GM18507 (cell line): ENCODE data around the gene MTREX.

ENCODE experiments used
- DNase-seq: peaks from one replicate; pipeline ENCODE4 v3.0.0; 2011; ENCODE audit warnings: low read depth; ENCODE audit not compliant: insufficient read length; ENCODE audit errors: extremely low spot score
- FAIRE-seq: peaks from 2 replicates; lab custom pipeline; 2011; peaks lifted over from hg19 to GRCh38; lab: Jason Lieb, UNC

Gene MTREX

DNA sequence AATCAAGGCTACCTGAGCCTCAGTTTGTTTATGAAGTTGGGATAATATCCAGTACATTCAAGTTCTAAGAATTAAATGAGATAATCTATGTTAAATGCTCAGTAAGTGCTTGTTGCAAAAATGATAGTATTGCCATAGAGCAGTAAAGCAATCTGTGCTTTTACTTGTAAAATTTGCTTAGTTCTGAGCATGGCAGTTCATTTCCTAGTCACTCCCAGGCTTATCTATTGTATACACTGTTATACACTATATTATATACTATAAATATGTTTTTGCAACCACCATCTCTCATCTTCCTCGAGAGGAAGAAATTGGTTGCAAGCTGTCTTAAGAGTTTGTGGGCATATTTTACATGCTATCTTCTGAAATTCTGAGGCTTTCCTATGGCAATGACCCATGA is 63.4 kb downstream of the MTREX start:
- no peak for FAIRE-seq

DNA sequence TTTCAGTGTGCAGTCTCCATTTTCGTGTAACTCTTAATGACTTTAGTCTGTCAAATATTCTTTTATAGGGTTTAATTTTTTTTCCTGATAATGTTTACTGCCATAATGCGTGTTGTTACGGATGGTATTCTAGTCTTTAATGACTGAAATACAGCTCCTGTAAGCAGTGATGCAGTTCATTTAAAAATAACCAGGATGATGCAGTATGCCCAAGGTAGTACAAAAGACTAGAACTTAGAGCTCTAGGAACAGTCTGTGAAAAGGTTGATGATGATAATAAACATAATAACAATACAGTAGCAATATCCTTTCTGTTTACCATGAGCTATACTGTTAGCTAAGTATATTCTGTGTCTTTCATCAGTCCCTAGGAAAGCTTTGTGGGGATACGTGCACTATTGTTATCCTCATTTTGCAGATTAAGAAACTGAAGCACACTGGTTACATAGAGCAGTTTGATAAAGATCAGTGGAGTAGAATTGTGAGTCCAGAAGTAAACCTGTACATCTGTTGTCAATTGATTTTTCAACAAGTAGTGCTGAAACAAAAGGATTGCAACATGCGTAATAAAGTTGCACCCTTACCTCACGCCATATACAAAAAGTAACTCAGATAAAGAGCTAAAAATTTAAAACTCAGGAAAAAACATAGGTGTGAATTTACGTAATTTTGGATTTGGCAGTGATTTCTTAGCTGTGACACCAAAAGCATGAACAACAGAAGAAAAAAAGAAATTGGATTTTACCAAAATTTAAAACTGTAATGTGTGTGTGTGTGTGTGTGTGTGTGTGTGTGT is 64.5 kb downstream of the MTREX start:
- no peak for DNase-seq
- no peak for FAIRE-seq

More for the DNA sequence above, 63.4 kb downstream of the MTREX start:
- DNase-seq = no peak

DNA sequence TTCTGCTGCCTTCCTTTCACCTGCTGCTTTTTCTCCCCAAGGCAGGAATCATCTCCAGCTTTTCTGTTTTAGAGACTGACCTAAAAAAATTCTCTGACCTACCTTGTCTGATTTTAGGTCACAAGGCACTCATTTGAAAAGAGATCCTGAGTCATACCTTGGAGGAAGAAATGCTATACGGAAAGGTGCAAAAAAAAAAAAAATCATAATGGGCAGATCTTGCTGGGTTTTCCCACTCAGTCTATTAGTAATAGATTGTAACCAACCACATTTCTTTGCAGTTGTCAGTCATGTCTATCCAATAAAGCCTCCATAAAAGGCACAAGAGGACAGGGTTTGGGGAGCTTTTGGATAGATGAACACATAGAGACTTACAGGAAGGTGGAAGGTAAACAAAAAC is 70.0 kb downstream of the MTREX start:
- no peak for DNase-seq
- FAIRE-seq = no peak

DNA sequence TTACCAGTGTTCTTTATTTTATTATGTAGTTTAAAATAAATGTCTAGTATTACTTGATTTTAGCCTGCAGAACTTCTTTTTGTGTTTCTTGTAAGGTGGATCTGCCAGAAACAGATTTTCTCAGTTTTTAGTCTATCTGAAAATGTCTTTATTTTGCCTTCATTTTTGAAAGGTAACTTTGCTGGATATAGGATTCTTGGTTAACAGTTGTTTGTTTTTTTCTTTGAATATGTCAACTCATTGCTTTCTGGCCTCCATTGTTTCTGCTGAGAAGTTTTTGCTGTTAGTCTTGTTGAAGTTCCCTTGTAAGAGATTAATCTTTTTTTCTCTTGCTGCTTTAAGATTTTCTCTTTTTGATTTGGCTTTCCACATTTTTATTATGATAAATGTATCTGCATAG is 75.5 kb downstream of the MTREX start:
- no peak for DNase-seq
- no peak for FAIRE-seq

DNA sequence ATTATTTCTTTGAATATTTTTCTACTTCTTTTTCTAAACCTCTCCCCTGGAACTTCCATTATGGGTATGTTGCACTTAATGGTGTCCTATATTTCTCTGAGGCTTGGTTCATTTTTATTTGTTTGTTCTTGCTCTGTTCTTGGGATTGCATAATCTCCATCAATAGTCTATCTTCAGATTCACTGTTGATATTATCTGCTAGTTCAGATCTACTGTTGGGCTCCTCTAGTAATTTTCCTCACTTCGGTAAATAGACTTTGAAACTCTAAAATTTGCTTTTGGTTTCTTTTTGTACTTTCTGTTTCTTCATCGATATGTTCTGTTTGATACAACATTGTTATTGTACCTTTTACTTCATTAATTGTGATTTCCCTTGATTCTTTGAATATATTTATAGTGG is 76.3 kb downstream of the MTREX start:
- DNase-seq (no peak), FAIRE-seq (no peak)

DNA sequence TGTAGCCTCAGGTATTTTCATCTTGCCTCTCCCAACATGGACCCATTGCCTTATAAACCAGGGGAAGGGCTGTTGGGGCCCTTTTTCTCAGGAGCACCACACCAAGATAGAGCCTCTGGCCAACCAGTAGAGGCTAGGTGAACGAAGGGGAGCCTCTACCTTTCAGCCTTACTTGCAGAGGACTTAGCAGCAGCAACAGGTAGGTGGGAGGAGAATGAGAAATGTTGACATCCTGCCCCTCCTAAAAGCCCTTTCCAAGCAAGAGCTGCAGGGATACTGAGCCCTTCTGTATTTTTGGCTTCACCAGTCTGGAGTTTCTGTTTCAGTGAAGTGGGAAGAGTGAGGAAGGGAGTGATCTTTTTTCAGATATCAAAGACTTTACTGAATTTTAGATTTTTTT is 77.4 kb downstream of the MTREX start:
- FAIRE-seq = no peak

DNA sequence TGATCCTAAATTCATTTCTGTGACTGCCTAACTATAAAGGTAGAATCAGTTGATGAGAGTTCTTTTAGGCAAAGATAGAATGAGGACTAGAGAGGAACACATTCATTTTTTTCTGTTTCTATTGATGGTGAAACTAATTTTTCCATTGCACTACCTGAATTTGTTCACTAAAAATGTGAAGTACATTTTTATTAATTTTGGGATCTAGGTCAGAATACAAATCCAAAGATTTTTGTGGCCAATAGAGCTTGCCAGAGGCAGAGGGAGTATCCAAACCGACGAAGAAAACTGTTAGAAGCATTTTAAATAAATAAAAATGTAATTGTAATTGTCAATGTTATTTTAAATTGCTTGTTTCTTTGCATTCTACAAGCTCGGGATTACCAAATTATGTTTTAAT is 78.1 kb downstream of the MTREX start:
- FAIRE-seq = no peak

More for the DNA sequence above, 77.4 kb downstream of the MTREX start:
- DNase-seq = no peak

DNA sequence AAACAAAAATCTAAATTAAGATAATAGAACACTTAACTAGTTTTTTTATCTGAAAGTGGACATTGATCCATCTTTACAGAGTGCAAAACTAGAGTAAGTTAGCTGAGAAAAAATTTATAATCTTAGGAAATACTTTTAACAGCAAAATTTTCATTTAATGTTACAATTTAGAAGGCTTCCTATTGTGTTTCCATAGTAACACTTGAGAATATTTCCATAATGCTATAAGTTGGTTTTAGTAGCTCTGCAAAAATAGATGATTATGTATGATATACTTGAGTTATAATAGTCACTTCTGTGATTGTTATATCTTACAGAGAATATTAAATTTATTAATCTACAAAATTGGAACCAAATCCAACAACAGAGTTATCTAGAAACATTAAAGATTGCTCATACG is 78.6 kb downstream of the MTREX start:
- no peak for FAIRE-seq
- DNase-seq = no peak

More for the DNA sequence above, 78.1 kb downstream of the MTREX start:
- no peak for DNase-seq

DNA sequence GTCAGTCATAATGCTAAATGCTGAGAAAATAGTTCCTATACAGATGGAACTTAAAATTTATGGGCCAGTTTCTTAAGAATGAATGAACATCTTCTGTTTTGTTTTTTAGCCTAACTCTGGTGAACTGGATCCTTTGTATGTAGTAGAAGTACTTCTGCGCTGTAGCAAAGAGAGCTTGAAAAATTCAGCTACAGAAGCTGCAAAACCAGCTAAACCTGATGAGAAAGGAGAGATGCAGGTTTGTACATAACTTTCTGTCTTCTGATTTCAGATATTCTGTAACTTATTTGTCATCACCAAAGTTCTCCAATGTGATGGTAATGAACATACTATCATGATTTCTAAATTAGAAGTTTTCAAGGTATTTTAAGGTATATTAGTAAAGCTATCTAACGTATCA is 80.1 kb downstream of the MTREX start:
- FAIRE-seq (no peak), DNase-seq (no peak)

DNA sequence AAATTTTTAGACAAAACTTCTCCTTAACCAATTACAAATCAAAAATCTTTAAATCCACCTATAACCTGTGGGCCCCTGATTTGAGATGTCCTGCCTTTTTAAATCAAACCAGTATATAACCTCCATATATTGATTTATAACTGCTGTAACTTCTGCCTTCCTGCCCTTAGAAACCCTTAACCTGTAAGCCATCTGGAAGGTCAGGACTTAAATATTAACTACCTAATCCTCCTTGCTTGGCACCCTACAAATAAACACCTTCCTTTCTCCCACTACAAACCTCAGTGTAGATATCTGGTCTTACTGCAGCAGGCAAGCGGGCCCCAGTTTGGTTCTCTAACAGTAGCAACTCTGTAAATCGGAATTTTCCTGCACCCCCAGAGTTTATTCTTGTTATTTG is 83.9 kb downstream of the MTREX start:
- no peak for FAIRE-seq

DNA sequence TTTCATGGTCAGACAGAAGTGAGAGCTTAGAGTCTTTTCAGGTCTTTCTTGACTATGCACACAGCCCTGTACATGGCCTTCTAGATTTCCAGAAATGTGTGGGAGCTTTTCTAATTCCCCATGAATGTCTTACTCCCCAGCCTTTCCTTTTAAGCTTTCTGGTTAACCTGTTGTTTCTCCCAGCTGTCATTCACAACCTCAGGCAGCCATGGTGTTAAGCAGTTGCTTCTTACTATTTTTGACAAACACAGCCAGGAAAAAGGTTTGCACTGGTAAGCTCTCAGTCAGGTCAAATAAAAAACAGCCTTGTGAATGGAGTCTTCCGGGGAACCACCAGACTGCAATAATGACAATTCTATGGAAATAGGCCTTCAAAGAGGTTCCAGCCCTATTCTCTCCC is 84.9 kb downstream of the MTREX start:
- no peak for FAIRE-seq

More for the DNA sequence above, 83.9 kb downstream of the MTREX start:
- DNase-seq = no peak

DNA sequence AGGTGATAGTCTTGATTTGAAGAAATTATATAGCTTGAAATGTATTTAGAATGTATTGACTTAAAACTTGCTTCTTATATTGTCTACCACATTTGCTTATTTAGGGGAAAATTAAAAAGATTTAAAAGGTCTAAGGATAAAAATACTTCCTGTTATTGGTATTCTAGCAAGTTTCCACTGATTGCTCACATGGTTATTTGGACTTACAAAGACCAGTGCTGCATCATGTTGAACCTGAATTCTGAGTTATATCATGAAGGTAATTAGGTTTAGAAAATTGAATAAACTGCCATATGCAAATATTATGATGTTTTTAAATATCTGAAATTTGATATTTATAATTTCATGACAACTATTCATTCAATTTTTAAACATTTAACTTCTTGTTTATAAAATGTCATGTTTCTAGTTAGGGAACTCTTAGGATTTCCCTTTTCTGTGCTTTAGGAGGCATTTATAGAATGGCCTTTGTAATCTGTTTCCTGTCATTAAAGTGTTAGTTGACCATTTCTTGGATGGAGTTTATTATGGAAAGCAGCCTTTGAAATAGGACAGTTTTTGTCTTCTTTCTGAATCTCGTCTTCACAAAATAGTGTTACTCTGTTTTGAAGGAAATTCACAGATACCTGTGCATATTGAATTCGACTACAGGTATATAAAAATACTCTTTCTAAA is 85.8 kb downstream of the MTREX start:
- DNase-seq (no peak), FAIRE-seq (no peak)

More for the DNA sequence above, 84.9 kb downstream of the MTREX start:
- no peak for DNase-seq

DNA sequence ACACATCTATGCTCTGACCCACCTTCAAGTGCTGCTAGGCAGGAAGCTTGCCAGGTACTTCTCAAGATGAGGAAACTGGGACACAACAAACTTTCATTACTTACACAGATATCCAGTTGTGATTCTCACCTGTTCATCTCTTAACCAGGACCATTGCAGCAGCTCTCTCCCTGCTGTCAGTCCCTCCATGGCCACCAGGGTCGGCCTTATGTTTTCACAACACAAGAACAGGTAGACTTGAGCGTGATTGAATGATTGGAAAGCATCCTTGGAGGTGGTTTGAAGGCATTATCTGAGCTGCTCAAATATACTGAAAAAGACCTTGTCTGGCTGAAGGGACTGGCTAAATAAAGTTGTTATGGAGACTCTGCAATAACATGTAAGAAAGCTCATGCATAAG is 94.4 kb downstream of the MTREX start:
- DNase-seq = no peak
- no peak for FAIRE-seq

DNA sequence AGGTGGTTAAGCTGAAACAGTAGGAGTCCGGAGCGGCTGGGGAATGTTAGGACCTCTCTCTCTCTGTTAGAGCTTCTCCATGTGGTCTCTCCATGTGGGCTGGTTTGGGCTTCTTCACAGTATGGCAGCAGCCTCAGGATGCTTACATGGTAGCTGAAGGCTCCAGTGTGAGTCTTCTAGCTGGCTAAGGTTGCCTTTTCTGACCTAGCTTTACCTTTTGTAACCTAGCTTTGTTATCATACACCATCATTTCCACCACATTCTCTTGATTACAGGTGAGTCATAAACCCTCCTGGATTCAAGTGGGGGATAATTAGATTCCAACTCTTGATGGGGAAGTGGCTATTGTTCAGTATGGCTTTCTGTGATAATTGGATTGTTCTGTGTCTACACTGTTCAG is 98.5 kb downstream of the MTREX start:
- DNase-seq (no peak), FAIRE-seq (no peak)

DNA sequence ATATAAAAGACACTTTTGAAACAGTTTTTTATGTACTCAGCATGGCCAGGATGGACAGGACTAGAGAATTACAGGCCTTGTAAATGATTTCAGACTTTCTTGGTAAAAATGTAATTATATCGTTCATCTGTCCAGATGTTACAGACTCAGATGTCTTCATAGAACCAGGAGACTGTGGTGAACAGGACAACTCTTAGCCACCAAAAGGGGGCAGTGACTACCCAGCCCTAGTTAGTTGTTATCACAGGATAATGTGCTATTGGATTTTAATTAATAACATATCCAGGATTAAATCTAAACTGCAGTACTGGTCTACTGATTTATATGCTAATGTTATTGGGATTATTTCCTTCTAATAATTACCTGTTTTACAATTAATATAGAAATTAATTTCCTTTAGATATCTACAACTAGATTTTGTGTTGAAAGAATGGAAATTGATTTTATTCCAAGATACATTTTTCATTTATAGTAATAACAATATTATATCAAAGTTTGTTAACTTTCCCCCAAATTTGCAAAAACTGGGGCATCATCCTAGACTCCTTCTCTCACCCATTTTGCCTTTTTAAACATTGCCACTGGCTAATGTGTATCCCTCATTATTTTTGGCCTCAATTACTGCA is 99.4 kb downstream of the MTREX start:
- DNase-seq = no peak
- peak; percentile 38 for FAIRE-seq

DNA sequence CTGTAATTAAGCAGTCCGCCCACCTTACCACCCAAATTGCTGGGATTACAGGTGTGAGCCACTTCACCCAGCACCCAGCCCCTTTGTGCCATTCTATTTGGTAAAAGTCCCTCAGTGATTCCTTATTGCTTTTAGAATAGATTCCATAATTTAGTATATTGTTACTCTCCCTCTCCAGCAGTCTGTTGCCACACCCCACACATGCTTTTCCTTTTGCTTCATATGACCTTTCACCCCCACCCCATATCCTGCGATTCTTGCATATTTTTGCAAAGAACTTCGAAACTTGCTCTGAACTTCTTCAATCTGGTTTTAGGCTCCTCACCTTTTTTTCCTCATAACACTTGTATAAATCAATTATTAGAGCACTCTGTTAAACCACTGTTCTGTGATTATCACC is 100.2 kb downstream of the MTREX start:
- FAIRE-seq = no peak
- DNase-seq = no peak

DNA sequence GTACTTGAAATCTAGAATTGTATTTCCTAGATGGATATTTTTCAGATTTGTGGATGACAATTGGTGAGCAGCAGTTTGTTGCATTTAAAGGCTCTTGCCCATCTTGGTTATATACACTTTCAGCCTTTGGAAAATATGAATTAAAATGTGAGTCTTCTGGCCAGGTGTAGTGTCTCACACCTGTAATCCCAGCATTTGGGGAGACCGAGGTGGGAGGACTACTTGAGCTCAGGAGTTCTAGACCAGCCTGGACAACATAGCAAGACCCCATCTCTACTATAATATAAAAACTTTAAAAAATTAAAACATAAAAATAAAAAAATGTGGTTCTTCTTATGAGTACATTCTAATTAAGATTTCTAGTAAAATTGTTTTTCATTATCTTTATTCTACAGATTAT is 102.0 kb downstream of the MTREX start:
- FAIRE-seq (no peak), DNase-seq (no peak)

DNA sequence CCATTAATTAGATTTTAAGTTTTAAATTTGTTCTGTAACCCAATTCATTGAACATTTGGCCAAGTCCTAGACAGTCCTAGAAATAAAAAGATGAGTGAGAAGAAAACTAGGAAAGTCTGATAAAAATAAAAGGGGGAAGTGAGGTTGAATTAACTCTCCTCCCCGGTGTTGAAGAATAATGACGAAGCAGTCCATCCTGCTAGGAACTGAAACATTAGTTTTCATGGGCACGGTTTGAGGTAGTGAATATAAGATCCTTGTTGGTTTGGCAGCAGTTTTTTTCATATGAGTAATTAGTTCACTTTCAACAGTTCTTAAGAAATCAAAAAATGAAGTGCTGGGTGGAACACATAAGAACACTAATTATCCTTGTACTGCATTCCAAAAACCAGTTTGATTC is 103.1 kb downstream of the MTREX start:
- no peak for FAIRE-seq
- DNase-seq = no peak

DNA sequence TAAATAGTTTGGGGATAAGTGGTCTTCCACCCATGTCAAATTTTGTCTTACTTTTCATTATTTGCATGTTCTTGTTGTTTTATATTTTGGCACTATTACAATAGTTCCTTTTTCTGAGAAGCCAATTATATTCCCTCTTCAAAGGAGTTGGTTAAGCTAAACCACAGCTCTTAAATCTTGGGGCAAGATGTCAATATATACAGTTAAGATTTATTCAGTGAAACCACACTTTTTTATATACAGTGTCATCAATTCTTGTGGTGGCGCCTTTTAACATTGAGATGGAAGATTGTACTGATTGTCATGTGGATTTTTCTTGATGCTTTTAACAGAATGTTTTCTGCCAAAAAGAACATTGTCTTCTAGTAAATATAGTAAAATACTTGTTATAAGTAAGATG is 104.1 kb downstream of the MTREX start:
- FAIRE-seq (no peak), DNase-seq (no peak)

DNA sequence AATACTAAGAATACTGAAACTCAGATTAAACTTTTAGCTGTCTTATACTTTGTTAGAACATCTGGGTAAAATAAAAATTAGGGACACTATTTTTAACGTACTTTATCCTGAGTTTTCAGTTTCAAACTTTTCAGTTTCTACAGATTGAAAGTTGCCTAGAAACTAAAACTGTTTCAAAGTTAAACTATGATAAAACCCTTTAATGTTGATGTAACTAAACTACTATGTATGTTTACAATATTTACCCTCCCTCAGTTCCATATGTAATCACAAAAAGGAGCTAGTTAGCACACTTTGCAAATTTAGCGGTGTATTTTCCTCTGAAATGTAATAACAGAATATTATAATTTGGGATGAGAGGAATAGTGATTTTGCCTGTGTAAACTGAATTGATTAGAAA is 105.9 kb downstream of the MTREX start:
- DNase-seq (no peak), FAIRE-seq (no peak)

DNA sequence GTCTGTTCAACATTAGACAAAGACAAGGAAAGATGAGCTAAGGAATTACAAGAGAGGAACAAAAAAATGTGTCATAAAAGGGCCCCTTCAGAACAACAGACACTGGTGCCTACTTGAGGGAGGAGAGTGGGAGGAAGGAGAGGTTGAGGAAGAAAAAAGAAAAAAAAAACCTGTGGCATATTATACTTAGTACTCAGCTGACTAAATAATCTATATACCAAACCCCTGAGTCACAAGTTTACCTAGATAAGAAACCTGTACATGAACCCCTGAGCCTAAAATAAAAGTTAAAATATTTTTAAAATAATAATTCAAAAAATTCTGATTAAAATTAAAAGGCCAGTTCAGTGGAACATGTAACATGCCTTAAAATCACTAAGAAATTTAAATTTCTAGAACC is 107.3 kb downstream of the MTREX start:
- FAIRE-seq (no peak), DNase-seq (no peak)
